Psoas muscle (tissue), 8 donors: ENCODE data around the gene RPE. TPM values are rescaled to one million over a fixed set of nuclear protein-coding genes. Genes with fewer than 3 reads are reported as not detected.

Experiments used
- ATAC-seq, 4 donors: fragments of 200-7000 bp; cut with Tn5 transposase; one replicate each; pipeline ENCODE4 v1.9.1; 2020; ENCODE audit warnings: moderate library complexity in 3 of 4, mild to moderate bottlenecking in 2 of 4
- DNase-seq, 2 donors: peaks; one replicate each; pipeline ENCODE4 v3.0.0-alpha.2; 2020
- H3K27ac ChIP-seq: fragments of 200-600 bp; one replicate; pipeline ENCODE4 v1.8.0; 2022
- H3K27me3 ChIP-seq, 3 donors: fragments of 200-600 bp in 1 of 3; one replicate each; pipeline versions ENCODE4 v1.6.1 to v1.8.0; 2013 to 2022; ENCODE audit warnings: low read length in 2 of 3, mild to moderate bottlenecking in 2 of 3, moderate library complexity in 1 of 3; ENCODE audit not compliant: insufficient read depth in 3 of 3
- H3K36me3 ChIP-seq, 2 donors: fragments of 200-600 bp in 1 of 2; one replicate each; pipeline versions ENCODE4 v1.6.1 to v1.8.0; 2013 to 2022; ENCODE audit warnings: low read depth in 1 of 2, mild to moderate bottlenecking in 1 of 2, moderate library complexity in 1 of 2; ENCODE audit not compliant: insufficient read depth in 1 of 2
- H3K4me1 ChIP-seq: fragments of 200-600 bp; one replicate; pipeline ENCODE4 v1.8.0; 2022
- H3K4me3 ChIP-seq: fragments of 200-600 bp; one replicate; pipeline ENCODE4 v1.8.0; 2022; ENCODE audit warnings: mild to moderate bottlenecking
- H3K9me3 ChIP-seq: fragments of 200-600 bp; one replicate; pipeline ENCODE4 v1.8.0; 2022
- WGBS, 3 donors: extraction: QIAGEN DNeasy Blood & Tissue Kit; methylation state at CpG; one replicate each; pipeline versions ENCODE4 v1.1.6 to v1.1.7; 2013; 5-methylcytosine and 5-hydroxymethylcytosine counted together
- intact Hi-C, 2 donors: fragments of 100-400 bp; cut with DNase I; formaldehyde crosslinking; loops; one replicate each; pipeline versions ENCODE4 v1.11.0 to v1.14.2; 2022
- polyA plus RNA-seq, 3 donors: library from polyadenylated mRNA; stranded (reverse); fragments of 200-250 nt; gene quantifications; one replicate each; pipeline ENCODE4 v1.2.3, GENCODE V29; 2013
- total RNA-seq, 4 donors: library from RNA; stranded (reverse); fragmentation: NEBNext Ultra II Directional in 2 of 4; extraction: Animal tissue kit (Norgen Biotek cat#: 25700) in 2 of 4; gene quantifications; one replicate each; pipeline versions ENCODE4 v1.2.1 to v1.2.4, GENCODE V29; 2021 to 2023
- TF ChIP-seq, protein P1 (sequence below): fragments of 200-600 bp; IDR thresholded peaks from one replicate; pipeline ENCODE4 v1.8.0; 2022; ENCODE audit warnings: antibody characterized with exemption
- donor health status: healthy with polysubstance abuse.
- donor health status: DM: no; HTN: no; CAD: no; lungs with moderate emphysema.
- donor health status: Bipolar disorder and iron deficiency.
- donor health status: healthy.
- donor health status: DM: yes; HTN: yes; CAD: no.
- donor health status: DM: no; HTN: no; CAD: no.
- donor health status: DM: no; HTN: no; CAD: no.
- donor health status: DM: yes; HTN: yes; CAD: no.

The RPE gene
- total and polyA plus RNA-seq, 7 donors, result 6.9 to 23.3 (median 15.3) TPM

DNA sequence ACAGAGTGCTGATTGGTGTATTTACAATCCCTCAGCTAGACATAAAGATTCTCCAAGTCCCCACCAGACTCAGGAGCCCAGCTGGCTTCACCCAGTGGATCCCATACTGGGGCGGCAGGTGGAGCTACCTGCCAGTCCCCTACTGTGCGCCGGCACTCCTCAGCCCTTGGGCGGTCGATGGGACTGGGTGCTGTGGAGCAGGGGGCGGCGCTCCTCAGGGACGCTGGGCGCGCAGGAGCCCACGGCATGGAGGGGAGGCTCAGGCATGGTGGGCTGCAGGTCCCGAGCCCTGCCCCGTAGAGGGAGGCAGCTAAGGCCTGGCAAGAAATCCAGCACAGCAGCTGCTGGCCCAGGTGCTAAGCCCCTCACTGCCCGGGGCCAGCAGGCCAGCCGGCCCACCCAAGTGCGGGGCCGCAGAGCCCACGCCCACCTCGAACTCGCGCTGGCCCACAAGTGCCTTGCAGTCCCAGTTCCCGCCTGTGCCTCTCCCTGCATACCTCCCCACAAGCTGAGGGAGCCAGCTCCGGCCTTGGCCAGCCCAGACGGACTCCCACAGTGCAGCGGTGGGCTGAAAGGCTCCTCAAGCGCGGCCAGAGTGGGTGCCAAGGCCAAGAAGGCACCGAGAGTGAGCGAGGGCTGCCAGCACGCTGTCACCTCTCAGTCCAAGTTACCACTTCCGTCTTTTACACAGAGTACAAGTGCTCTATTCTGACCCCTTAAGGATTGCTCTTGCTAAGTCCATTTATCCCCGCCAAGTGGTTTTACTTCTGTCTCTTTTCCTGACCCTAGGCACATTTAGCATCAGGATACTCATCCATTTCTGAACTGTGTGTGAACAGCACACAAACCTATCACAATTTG is 1.7 kb upstream of the RPE start:
- no peaks in the 10 kb centered on the region for H3K9me3 ChIP-seq
- H3K27ac ChIP-seq, result no peak overlapping the region
- WGBS, 3 donors, result 96 to 99% (median 96%) methylated on average over 31 to 32 of the region's 32 CpGs
- H3K36me3 ChIP-seq, result no peaks in the 10 kb centered on the region
- TF ChIP-seq, protein P1, sequence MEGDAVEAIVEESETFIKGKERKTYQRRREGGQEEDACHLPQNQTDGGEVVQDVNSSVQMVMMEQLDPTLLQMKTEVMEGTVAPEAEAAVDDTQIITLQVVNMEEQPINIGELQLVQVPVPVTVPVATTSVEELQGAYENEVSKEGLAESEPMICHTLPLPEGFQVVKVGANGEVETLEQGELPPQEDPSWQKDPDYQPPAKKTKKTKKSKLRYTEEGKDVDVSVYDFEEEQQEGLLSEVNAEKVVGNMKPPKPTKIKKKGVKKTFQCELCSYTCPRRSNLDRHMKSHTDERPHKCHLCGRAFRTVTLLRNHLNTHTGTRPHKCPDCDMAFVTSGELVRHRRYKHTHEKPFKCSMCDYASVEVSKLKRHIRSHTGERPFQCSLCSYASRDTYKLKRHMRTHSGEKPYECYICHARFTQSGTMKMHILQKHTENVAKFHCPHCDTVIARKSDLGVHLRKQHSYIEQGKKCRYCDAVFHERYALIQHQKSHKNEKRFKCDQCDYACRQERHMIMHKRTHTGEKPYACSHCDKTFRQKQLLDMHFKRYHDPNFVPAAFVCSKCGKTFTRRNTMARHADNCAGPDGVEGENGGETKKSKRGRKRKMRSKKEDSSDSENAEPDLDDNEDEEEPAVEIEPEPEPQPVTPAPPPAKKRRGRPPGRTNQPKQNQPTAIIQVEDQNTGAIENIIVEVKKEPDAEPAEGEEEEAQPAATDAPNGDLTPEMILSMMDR, result no peak
- intact Hi-C loops, result loop anchor here in 1 of 2 donors (10.0 kb wide), 1 partner anchor 174 kb away; the partner anchor contains the start of gene KANSL1L
- H3K4me1 ChIP-seq, result peaks cover 24% of the 10 kb centered on the region
- ATAC-seq, result no peak
- H3K27me3 ChIP-seq, result no peaks in the 10 kb centered on the region
- peak in 1 of 2 donors; percentile 54 for DNase-seq
- H3K4me3 ChIP-seq, result no peak overlapping the region

DNA sequence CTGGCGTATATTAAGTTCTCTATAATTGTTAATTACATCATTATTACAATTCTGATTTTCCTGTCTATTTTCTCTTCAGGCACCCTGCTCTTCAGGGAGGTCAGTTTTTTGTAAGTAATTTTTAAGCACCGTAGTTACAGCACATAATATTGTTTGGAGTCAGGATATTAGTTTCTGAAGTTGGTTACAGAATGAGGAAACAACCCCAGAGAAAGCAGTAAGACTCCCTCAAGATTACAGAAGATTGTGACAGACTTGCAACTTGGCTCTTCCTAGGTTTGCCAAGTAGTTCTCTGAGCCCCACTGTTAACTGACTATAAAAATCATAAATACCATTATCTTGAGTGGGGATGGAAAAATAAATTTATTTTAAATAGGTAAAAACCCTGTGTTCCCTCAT is 921 bp downstream of the RPE start:
- intact Hi-C loops, result loop anchor here in 1 of 2 donors (10.0 kb wide), 1 partner anchor 171 kb away; the partner anchor contains the start of gene KANSL1L
- 23 to 39% (median 25%) methylated on average over 2 of the region's 2 CpGs for WGBS, 3 donors
- Histone ChIP-seq H3K9me3 (no peaks in the 10 kb centered on the region), H3K27ac (no peak overlapping the region), H3K36me3 (peaks cover 0 to 9% of the 10 kb centered on the region in 2 donors), H3K4me3 (peak overlapping the region; percentile 97), H3K27me3 (no peaks in the 10 kb centered on the region), H3K4me1 (peaks cover 35% of the 10 kb centered on the region)
- TF ChIP-seq, protein P1, result no peak
- ATAC-seq (no peak), DNase-seq (no peak)

DNA sequence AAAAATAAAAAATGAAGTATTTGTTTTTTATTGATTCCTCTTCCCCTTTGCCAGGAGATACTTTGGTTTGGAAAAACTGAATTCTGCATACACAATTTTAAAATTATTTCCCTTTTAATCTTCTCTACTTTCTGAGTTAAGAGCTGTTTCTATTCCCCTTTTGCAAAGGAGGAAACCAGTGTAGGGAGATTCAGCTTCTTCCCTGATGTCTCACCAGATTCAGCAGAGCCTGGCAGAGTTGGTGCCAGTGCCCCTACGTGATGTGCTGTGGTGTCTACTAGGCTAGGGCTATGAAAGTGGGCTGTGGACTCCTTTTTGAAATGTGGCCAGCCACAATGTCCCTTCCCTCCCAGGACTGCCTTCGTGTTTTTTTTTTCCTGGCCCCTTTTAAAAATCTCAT is 2.4 kb downstream of the RPE start:
- H3K9me3 ChIP-seq, result no peaks in the 10 kb centered on the region
- no peak overlapping the region for H3K4me3 ChIP-seq
- 42 to 61% (median 49%) methylated on average over 2 of the region's 2 CpGs for WGBS, 3 donors
- TF ChIP-seq, protein P1, result no peak
- H3K36me3 ChIP-seq, result peaks cover 2 to 18% of the 10 kb centered on the region in 2 donors
- H3K27ac ChIP-seq, result no peak overlapping the region
- intact Hi-C loops, result loop anchor here in 1 of 2 donors (10.0 kb wide), 1 partner anchor 170 kb away; the partner anchor contains the start of gene KANSL1L
- no peak for ATAC-seq
- no peak for DNase-seq
- H3K27me3 ChIP-seq, result no peaks in the 10 kb centered on the region
- H3K4me1 ChIP-seq, result peaks cover 35% of the 10 kb centered on the region

DNA sequence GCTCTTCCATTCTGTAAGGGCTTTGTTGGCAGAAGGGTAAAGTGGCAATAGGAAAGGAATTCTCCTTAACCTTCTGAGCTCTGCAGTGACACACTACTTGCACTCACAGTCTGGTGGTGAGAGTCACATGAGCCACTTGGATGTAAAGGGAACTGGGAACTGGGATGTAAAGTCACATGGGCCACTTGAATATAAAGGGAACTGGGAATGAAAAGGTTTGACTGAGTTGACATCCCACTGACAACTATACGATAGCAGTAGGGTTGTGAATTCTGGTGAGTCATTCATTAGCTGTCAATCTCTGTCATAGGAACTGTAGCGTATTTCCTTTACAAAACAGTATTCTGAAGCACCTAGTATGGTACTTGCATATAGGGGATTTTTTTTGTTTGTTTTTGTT is 5.5 kb downstream of the RPE start:
- DNase-seq (no peak), ATAC-seq (peak in 1 of 4 donors; percentile 8)
- 90 to 95% (median 90%) methylated on average over 2 of the region's 2 CpGs for WGBS, 3 donors
- Histone ChIP-seq H3K4me1 (peaks cover 32% of the 10 kb centered on the region), H3K36me3 (peaks cover 4 to 45% of the 10 kb centered on the region in 2 donors), H3K27me3 (no peaks in the 10 kb centered on the region), H3K9me3 (no peaks in the 10 kb centered on the region), H3K4me3 (no peak overlapping the region), H3K27ac (no peak overlapping the region)
- TF ChIP-seq, protein P1, result no peak
- intact Hi-C loops, result loop anchor here in 1 of 2 donors (10.0 kb wide), 1 partner anchor 167 kb away; the partner anchor contains the start of gene KANSL1L
